GM19372 (cell line): Measurements from ENCODE around the gene CHST10.
"Not testable (repeated sequence)": the region's sequence is repeated elsewhere in the genome, so short reads cannot be mapped to it uniquely, and the experiment has no call there.

Source experiments
- ATAC-seq: cut with Tn5 transposase; IDR thresholded peaks from one replicate; pipeline ENCODE4 v1.9.1; 2021; ENCODE audit warnings: mild to moderate bottlenecking, low read depth, moderate library complexity; ENCODE audit not compliant: unreplicated experiment

CHST10 gene

GRCh38 chr2:100344433-100344832 is 73.0 kb downstream of the CHST10 start:
- ATAC-seq: no peak

GRCh38 chr2:100342466-100342865 is 75.0 kb downstream of the CHST10 start:
- not testable (repeated sequence) for ATAC-seq
